Dedifferentiated amniotic fluid mesenchymal stem cell (primary cell): ENCODE measurements around the gene PRDX1.
A peak's percentile ranks its signal among the peaks of the same experiment; 100 is the strongest.

ENCODE experiments used
- DNase-seq: peaks from one replicate; pipeline ENCODE4 v3.0.0-alpha.2; 2016; ENCODE audit errors: extremely low spot score

PRDX1 gene

GRCh38 chr1:45521413-45522323 lies at the start of gene PRDX1:
PRDX1 (minus strand) TSS chr1:45521884; CDS start chr1:45519043, 2,841 bp downstream.
- DNase-seq = peak; percentile 93

DNA sequence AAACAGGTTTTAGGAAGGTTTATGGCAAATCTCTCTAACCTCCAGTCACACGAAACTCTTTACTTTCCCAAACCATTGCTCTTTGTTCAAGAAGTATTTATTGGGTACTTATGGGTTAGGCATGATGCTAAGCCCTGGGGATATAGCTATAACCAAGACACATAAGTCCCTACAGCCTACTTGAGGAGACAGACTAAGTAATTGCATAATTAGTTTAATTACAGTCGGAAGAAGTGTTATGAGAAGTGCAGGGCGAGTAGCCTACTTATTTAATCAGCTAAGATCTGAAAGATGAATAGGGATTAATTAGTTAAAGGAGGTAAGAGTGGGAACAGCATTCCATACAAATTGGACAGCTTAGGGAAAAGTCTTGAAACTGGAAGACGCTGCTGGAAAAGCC lies 48.9 kb upstream of the PRDX1 start:
- DNase-seq = no peak

- peak; percentile 78 for DNase-seq
Observed at GRCh38 chr1:45569962-45570581, 48.4 kb upstream of the PRDX1 start.

GRCh38 chr1:45569571-45569961 lies 47.9 kb upstream of the PRDX1 start:
- no peak for DNase-seq

DNA sequence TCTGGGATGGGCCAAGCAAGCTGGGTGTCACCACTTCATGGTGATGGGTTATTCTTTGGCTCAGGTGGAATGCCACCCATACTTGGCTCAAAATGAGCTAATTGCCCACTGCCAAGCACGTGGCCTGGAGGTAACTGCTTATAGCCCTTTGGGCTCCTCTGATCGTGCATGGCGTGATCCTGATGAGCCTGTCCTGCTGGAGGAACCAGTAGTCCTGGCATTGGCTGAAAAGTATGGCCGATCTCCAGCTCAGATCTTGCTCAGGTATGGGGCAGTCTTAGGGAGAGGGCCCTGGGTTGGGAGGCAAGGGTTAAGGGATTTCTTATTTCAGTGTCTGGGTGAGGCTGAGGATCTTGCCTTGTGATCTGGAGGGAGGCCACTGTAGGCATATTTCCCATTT lies 46.7 kb upstream of the PRDX1 start:
- DNase-seq = no peak

DNA sequence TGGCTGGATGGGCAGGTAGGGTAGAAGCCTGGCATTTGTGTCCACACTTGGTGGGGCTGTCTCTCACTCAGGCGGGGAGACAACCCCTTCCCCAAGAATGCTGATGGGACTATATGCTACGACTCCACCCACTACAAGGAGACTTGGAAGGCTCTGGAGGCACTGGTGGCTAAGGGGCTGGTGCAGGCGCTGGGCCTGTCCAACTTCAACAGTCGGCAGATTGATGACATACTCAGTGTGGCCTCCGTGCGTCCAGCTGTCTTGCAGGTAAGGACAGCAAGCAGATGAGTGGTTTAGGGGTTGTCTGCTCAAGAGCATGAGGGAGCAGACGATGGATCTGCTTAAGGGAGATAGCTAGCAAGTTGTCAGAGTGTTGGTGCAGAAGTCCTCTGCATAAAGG lies 46.2 kb upstream of the PRDX1 start:
- DNase-seq = no peak

DNA sequence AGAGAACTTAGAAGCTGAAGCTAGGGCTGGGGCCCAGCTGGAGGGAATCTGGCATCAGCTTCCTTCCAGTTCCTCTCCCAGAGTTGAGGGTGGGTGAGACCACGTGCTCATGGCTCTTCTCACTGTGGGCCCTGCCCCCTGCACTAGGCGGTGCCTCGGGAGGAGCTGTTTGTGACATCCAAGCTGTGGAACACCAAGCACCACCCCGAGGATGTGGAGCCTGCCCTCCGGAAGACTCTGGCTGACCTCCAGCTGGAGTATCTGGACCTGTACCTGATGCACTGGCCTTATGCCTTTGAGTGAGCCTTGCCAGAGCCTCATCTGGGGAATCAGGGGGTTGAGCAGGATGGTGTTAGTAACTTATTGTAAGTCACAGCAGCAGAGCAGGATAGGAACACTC lies 45.0 kb upstream of the PRDX1 start:
- DNase-seq = no peak

DNA sequence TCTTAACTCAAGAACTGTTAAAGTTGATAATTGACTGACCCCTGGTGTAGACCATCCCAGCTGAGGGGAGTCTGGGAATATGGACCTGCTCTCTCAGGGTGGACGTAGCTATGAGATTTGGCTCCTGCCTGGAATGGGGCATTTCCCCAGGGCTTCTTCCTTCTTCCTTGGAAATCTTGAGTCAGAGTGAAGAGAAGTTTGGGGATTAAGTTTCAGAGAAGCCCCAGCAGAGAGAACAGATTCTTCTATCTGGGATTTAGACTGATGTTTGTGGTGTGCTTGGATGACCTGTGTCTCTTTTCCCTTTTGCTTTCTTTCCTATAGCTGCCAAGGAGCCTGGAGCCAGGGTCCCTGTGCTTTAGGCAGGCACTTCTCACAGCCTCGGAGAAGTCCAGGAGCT lies 42.2 kb upstream of the PRDX1 start:
- no peak for DNase-seq

- DNase-seq = no peak
Observed at GRCh38 chr1:45557422-45557944, 35.8 kb upstream of the PRDX1 start.

GRCh38 chr1:45554198-45554597 lies 32.5 kb upstream of the PRDX1 start:
- DNase-seq = no peak

GRCh38 chr1:45552331-45552730 lies 30.6 kb upstream of the PRDX1 start:
- no peak for DNase-seq

DNA sequence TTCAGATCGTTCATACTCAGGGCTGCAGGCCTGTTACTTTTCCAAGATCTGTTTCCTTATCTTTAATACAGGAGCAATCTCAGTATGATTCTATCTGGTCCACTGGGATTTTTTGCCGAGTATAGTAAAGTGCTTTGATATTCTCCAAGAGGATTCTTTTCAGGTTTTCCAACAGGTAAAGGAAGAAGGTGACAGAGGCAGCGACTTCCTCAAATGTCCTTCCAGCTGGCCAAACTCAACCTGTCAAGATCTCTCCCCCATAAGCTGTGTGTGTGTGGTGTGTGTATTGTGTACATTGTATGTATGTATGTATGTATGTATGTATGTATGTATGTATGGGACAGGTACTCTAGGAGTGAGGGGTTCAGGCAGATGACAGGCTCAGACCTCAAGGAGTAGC lies 30.0 kb upstream of the PRDX1 start:
- DNase-seq = no peak

- DNase-seq = peak; percentile 58
Observed at GRCh38 chr1:45550401-45551351, 29.0 kb upstream of the PRDX1 start, which contains the start of gene AKR1A1. AKR1A1 (plus strand) TSS chr1:45550826; CDS start chr1:45561795, 10,969 bp downstream.

DNA sequence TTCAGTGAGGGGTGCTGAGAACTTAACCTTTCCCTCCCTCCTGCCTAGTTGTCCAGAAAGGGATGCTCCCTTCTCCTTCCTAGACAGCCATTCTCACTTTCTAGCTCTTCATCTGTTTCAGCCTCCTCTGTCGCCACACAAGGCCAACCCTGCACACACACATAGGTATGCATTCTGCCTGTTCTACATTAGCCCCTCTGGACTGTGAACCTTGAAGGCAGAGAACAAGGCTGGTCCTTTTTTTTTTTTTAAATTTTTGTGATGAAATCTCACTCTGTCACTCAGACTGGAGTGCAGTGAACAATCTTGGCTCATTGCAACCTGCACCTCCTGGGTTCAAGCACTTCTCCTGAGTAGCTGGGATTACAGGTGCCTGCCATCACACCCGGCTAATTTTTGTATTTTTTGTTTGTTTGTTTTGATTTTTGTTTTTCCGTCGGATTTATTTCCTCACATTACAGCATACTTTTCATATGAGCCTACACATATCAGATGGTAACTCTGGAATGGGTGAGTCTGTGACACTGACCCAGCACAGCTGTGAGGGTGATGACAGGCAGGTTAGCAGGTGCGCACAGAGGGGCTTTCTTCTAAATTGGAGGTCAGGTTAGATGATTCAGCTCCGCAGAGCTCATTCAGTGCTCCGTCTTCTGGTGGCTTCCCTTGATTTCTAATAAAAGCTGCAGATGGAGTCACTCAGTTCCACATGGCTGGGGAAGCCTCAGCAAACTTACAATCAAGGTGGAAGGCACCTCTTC lies 24.0 kb upstream of the PRDX1 start:
- no peak for DNase-seq

GRCh38 chr1:45545019-45545493 lies 23.4 kb upstream of the PRDX1 start:
- no peak for DNase-seq

DNA sequence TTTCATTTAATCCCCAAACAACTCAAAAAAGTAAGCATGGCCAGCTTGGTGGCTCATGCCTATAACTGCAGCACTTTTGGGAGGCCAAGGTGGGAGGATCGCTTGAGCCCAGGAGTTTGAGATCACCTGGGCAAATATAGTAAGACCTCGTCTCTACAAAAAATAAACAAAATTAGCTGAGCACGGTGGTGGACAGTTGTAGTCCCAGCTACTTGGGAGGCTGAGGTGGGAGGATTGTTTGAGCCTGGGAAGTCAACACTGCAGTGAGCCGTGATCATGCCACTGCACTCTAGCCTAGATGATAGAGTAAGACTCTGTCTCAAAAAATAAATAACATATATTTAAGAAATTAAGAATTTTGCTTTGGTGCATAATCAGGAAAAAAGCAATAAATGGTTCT lies 22.8 kb upstream of the PRDX1 start:
- no peak for DNase-seq

DNA sequence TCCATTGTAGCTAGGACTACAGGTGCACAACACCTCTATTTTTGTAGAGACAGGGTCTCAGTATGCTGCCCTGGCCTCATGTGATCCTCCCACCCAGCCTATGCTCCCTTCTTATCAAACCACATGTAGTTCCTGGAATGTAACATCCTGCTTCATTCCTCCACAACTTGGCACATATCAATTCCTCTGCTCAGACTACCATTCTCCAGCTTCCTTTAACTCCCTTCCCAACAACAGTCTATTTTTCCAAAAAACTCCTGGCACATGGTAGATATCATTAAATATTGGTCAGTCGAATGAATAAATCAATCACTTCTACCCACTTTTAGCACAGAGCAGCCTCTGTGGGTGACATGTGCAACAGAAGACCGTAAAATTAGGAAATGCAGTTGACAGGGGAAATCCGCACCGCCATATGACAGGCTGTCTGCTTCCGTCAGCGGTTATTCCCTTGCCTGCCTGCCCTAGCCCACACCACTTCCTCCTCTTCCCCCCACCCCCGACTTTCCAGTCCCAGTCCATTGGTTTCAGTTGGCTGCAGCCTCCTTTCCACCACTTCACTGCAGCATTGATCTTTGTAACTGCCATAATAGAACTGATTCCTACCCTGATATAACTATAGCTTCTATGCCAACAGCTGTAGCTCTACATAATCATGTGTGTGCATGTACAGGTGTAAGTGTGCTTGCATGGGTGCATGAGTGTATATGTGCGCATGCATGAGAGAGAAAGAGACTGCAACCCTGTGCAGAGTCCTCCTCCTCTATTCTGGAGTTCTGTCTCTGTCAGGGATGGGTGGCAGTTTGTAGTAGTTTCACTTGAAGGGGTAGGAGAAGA lies 22.1 kb upstream of the PRDX1 start:
- DNase-seq = no peak

DNA sequence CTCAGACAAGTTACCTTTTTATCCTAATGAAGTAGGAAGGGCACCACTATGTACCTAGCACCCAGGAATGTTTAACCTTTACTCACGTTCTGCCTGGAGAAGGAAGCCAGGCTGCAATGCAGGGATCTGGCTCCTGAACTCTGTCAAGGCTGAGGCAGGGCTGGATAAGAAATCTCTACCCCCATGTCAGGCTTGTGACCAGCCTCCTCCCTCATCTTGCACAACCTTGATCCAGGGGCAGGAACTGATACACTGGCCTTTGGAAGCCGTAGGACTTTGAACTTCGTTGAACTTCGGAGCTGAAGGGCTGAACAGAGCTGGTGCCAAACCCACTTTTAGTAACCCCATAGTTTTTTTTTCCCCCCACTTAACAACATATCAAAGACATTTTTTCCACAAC lies 20.9 kb upstream of the PRDX1 start:
- no peak for DNase-seq

GRCh38 chr1:45541193-45541592 lies 19.5 kb upstream of the PRDX1 start:
- no peak for DNase-seq

GRCh38 chr1:45536886-45537285 lies 15.2 kb upstream of the PRDX1 start:
- DNase-seq = no peak
